Measurements from ENCODE around the gene FHOD3. TPM values are rescaled to one million over a fixed set of nuclear protein-coding genes. Genes with fewer than 3 reads are reported as not detected.

FHOD3 gene
- total and polyA plus RNA-seq, 2 of the 8 experiments (the other 6 are each of a cell fraction or from before 2014, with no cell fraction given), result 9.7 to 10.5 TPM

DNA sequence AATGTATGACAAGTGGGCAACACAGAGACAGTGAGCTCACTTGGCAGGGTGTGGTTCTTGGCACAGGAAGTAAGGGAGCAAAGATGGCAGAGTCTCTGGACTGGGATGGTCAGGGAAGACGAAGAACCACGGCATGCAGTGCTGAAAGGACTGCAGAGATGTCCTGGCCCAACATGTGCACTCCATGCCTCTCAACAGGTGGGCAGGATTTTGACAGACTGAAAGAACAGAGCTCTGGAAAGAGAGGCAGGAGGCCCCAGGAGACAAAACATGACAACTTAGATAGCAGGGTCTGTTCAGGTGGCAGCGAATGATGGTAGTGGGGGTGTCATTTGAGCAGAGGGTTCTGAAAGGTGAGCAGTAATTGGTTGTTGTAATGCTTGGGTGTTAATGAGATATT, 180.3 kb downstream of the FHOD3 start (continued):
- TF ChIP-seq RNF2 (IDR thresholded peaks at IDR 0.05; ENCODE audit: borderline replicate concordance, low read depth, low read length, missing control alignments, poor library complexity, severe bottlenecking) (no peak), KDM4A (IDR thresholded peaks at IDR 0.05; ENCODE audit: low read depth, low read length, severe bottlenecking) (no peak), SIX5 (IDR thresholded peaks at IDR 0.05; ENCODE audit: low read depth, low read length) (no peak), NANOG (IDR thresholded peaks at IDR 0.05; ENCODE audit: insufficient read depth, low read depth, low read length, poor library complexity, severe bottlenecking) (no peak), CBX5 (IDR thresholded peaks at IDR 0.05; ENCODE audit: low read depth, low read length) (no peak), TAF1 (IDR thresholded peaks at IDR 0.05; ENCODE audit: low read depth, low read length) (no peak), YY1 (IDR thresholded peaks at IDR 0.05; ENCODE audit: low read depth, low read length) (no peak)
